Measurements from ENCODE around the gene INPP4B. TPM values are rescaled to one million over a fixed set of nuclear protein-coding genes. Genes with fewer than 3 reads are reported as not detected.

The INPP4B gene
- total RNA-seq, 1 experiment from 2014 or later = 0.07 TPM

DNA sequence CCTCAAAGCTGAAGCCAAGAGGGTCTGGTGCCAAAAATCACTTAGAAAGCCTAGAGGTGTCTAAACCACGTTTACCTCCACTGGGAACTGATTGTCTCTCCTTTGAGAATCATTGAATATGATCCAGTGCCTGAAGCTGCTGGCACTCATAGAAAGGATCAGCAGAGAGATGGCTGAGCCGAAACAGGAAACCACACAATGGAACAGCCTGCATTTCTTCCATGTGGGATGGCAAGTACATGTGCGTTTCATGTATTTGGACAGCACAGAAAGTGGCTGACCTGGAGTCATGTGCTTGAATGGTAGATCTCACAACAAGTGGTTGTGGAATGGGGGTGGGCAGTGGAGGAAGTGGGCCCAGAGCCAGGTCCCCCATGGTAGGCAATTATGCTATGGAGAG lies 533.7 kb downstream of the INPP4B start:
- H2BK120ac ChIP-seq (ENCODE audit: low read depth, low read length, poor library complexity, severe bottlenecking) = no peak overlapping the region
- no peaks in the 10 kb centered on the region for H3K27me3 Mint-ChIP-seq (ENCODE audit: low read depth)
- TF ChIP-seq, protein P1, sequence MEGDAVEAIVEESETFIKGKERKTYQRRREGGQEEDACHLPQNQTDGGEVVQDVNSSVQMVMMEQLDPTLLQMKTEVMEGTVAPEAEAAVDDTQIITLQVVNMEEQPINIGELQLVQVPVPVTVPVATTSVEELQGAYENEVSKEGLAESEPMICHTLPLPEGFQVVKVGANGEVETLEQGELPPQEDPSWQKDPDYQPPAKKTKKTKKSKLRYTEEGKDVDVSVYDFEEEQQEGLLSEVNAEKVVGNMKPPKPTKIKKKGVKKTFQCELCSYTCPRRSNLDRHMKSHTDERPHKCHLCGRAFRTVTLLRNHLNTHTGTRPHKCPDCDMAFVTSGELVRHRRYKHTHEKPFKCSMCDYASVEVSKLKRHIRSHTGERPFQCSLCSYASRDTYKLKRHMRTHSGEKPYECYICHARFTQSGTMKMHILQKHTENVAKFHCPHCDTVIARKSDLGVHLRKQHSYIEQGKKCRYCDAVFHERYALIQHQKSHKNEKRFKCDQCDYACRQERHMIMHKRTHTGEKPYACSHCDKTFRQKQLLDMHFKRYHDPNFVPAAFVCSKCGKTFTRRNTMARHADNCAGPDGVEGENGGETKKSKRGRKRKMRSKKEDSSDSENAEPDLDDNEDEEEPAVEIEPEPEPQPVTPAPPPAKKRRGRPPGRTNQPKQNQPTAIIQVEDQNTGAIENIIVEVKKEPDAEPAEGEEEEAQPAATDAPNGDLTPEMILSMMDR (conservative IDR thresholded peaks at IDR 0.05) = no peak
- no peak overlapping the region for H2BK15ac ChIP-seq (ENCODE audit: low read depth, low read length)
- no peaks in the 10 kb centered on the region for H3K9me3 ChIP-seq (ENCODE audit: control insufficient read depth, low read depth, low read length)
- no peak overlapping the region for H3K23ac ChIP-seq (ENCODE audit: insufficient read length, low read depth, low read length)
- H3K4me1 ChIP-seq (ENCODE audit: insufficient read depth, low read length) = no peaks in the 10 kb centered on the region
- H3K79me1 ChIP-seq (ENCODE audit: insufficient read depth, low read depth, low read length, poor library complexity, severe bottlenecking) = no peaks in the 10 kb centered on the region
- no peak overlapping the region for H2AK5ac ChIP-seq (ENCODE audit: insufficient read length, low read length)
- no peak overlapping the region for H4K8ac ChIP-seq (replicated peaks; ENCODE audit: insufficient read length, low read depth, low read length)
- H3K79me2 ChIP-seq (ENCODE audit: insufficient read depth, low read length) = no peaks in the 10 kb centered on the region
- no peaks in the 10 kb centered on the region for H3K4me1 Mint-ChIP-seq
- no peak overlapping the region for H3K4me2 ChIP-seq (ENCODE audit: insufficient read depth, insufficient read length, low read length)
- no peak overlapping the region for H2BK20ac ChIP-seq (ENCODE audit: low read depth, low read length, poor library complexity, severe bottlenecking)
- H2BK5ac ChIP-seq (ENCODE audit: insufficient read length, low read length) = no peak overlapping the region
- WGBS (ENCODE audit: extremely low coverage, insufficient read length, low lambda C conversion rate) = no CpG with 5 or more reads among the region's 3 CpGs
- no peak overlapping the region for H3K18ac ChIP-seq (ENCODE audit: insufficient read length, low read depth, low read length)
- H2BK12ac ChIP-seq (ENCODE audit: insufficient read length, low read depth, low read length) = peak overlapping the region; percentile 50
- no peak overlapping the region for H4K5ac ChIP-seq (ENCODE audit: insufficient read length, low read depth, low read length)
- no peaks in the 10 kb centered on the region for H3K9me3 Mint-ChIP-seq
- no peak overlapping the region for H3K27ac Mint-ChIP-seq
- no peak overlapping the region for H3K27ac ChIP-seq (ENCODE audit: insufficient read length, low read depth, low read length)
- no peak overlapping the region for H3K14ac ChIP-seq (ENCODE audit: insufficient read depth, low read length)
- no peak overlapping the region for H4K91ac ChIP-seq (ENCODE audit: insufficient read length, low read depth, low read length)
- H3K4me3 Mint-ChIP-seq = no peak overlapping the region
- no peaks in the 10 kb centered on the region for H3K36me3 Mint-ChIP-seq (ENCODE audit: insufficient read depth in 1 of 3, low read depth in 3 of 3)
- H3K4ac ChIP-seq (ENCODE audit: low read depth, low read length) = no peak overlapping the region
- no peak for DNase-seq
- H3K27me3 ChIP-seq (ENCODE audit: insufficient read depth, low read length) = no peaks in the 10 kb centered on the region
- H3K9ac ChIP-seq (ENCODE audit: extremely low read depth, insufficient read length, low read length) = no peak overlapping the region
- H3K56ac ChIP-seq (ENCODE audit: insufficient read length, low read depth, low read length) = no peak overlapping the region
- H3T11ph ChIP-seq (ENCODE audit: low read length) = no peak overlapping the region
- no peak overlapping the region for H2AFZ ChIP-seq (ENCODE audit: low read length)
- no peaks in the 10 kb centered on the region for H3K23me2 ChIP-seq (ENCODE audit: insufficient read length, low read depth, low read length, poor library complexity, severe bottlenecking)
- H4K20me1 ChIP-seq (ENCODE audit: control insufficient read depth, insufficient read depth, insufficient read length) = no peaks in the 10 kb centered on the region

Measured in H9 (cell line).